Vagina (tissue), 2 donors: ENCODE results near the gene CAMK2N1. TPM values are rescaled to one million over a fixed set of nuclear protein-coding genes. Genes with fewer than 3 reads are reported as not detected.

Experiments used
- DNase-seq, 2 donors: peaks; one replicate each; pipeline ENCODE4 v3.0.0-alpha.2; 2017; ENCODE audit errors: extremely low spot score in 2 of 2
- H3K27ac ChIP-seq: fragments of 200-600 bp; sonication (generic); one replicate; pipeline ENCODE4 v1.5.1; 2019
- H3K27me3 ChIP-seq: fragments of 200-600 bp; sonication (generic); one replicate; pipeline ENCODE4 v1.5.1; 2019
- H3K36me3 ChIP-seq, 2 donors: fragments of 200-600 bp; sonication (generic); one replicate each; pipeline ENCODE4 v1.5.1; 2017 to 2019
- H3K4me1 ChIP-seq: fragments of 200-600 bp; sonication (generic); one replicate; pipeline ENCODE4 v1.5.1; 2019
- H3K4me3 ChIP-seq, 2 donors: fragments of 200-600 bp; sonication (generic); 1 replicate in 1 of 2; 2 replicates in 1 of 2; pipeline ENCODE4 v1.5.1; 2016 to 2019
- H3K9me3 ChIP-seq: fragments of 200-600 bp; sonication (generic); one replicate; pipeline ENCODE4 v1.5.1; 2019
- CTCF ChIP-seq, 3 experiments: fragments of 450-650 bp in 2 of 3; fragments of 200-600 bp in 1 of 3; sonication (generic) in 1 of 3; IDR thresholded peaks; one replicate each; pipeline ENCODE4 v1.5.1; 2017 to 2019; ENCODE audit warnings: antibody characterized with exemption in 3 of 3, mild to moderate bottlenecking in 2 of 3, moderate library complexity in 2 of 3
- POLR2A ChIP-seq, 2 donors: fragments of 450-650 bp; IDR thresholded peaks; one replicate each; pipeline ENCODE4 v1.6.1; 2017; ENCODE audit warnings: antibody characterized with exemption in 2 of 2, mild to moderate bottlenecking in 2 of 2, moderate library complexity in 2 of 2
- POLR2AphosphoS5 ChIP-seq, 2 donors: sonication (generic); formaldehyde crosslinking; IDR thresholded peaks; one replicate each; pipeline ENCODE4 v1.9.0; 2017; ENCODE audit warnings: antibody characterized with exemption in 2 of 2, mild to moderate bottlenecking in 2 of 2, low read depth in 1 of 2; ENCODE audit not compliant: insufficient read depth in 1 of 2
- intact Hi-C: fragments of 100-400 bp; cut with DNase I; formaldehyde crosslinking; loops from one replicate; pipeline ENCODE4 v1.15.1; 2023
- total RNA-seq: library from RNA; depleted of rRNA; stranded (reverse); fragments of >200 nt; gene quantifications from one replicate; pipeline ENCODE4 v1.2.3, GENCODE V29; 2016

CAMK2N1 gene
- total RNA-seq, 1 donor from 2014 or later: 18.9 TPM

GRCh38 chr1:20469406-20470076 lies 16.5 kb downstream of the CAMK2N1 start:
- H3K36me3 ChIP-seq: no peaks in the 10 kb centered on the region
- H3K4me3 ChIP-seq: no peak overlapping the region
- DNase-seq: no peak
- intact Hi-C loops: no loop called here
- no peaks in the 10 kb centered on the region for H3K9me3 ChIP-seq
- H3K27ac ChIP-seq: no peak overlapping the region
- H3K4me1 ChIP-seq: no peaks in the 10 kb centered on the region
- TF ChIP-seq CTCF (IDR thresholded peaks at IDR 0.05) (no peak), POLR2AphosphoS5 (IDR thresholded peaks at IDR 0.05; ENCODE audit: insufficient read depth in 1 of 2, low read depth in 1 of 2) (no peak), POLR2A (IDR thresholded peaks at IDR 0.05) (no peak)
- no peaks in the 10 kb centered on the region for H3K27me3 ChIP-seq

- H3K36me3 ChIP-seq: no peaks in the 10 kb centered on the region
- DNase-seq: no peak
- no peaks in the 10 kb centered on the region for H3K27me3 ChIP-seq
- no peak overlapping the region for H3K27ac ChIP-seq
- H3K4me3 ChIP-seq: no peak overlapping the region
- intact Hi-C loops: no loop called here
- no peaks in the 10 kb centered on the region for H3K4me1 ChIP-seq
- TF ChIP-seq POLR2A (IDR thresholded peaks at IDR 0.05): no peak
- TF ChIP-seq CTCF (IDR thresholded peaks at IDR 0.05): no peak
- no peak for TF ChIP-seq POLR2AphosphoS5 (IDR thresholded peaks at IDR 0.05; ENCODE audit: insufficient read depth in 1 of 2, low read depth in 1 of 2)
- H3K9me3 ChIP-seq: no peaks in the 10 kb centered on the region
These were observed 19.7 kb downstream of the CAMK2N1 start for GRCh38 chr1:20466273-20466672.

- Histone ChIP-seq H3K4me1 (no peaks in the 10 kb centered on the region), H3K36me3 (no peaks in the 10 kb centered on the region), H3K9me3 (no peaks in the 10 kb centered on the region), H3K27ac (no peak overlapping the region), H3K27me3 (no peaks in the 10 kb centered on the region), H3K4me3 (no peak overlapping the region)
- no peak for TF ChIP-seq POLR2A (IDR thresholded peaks at IDR 0.05)
- DNase-seq: no peak
- intact Hi-C loops: no loop called here
These were observed 20.8 kb downstream of the CAMK2N1 start for GRCh38 chr1:20465187-20465586.

- Histone ChIP-seq H3K27ac (no peak overlapping the region), H3K4me3 (no peak overlapping the region), H3K27me3 (no peaks in the 10 kb centered on the region), H3K4me1 (no peaks in the 10 kb centered on the region), H3K36me3 (no peaks in the 10 kb centered on the region), H3K9me3 (no peaks in the 10 kb centered on the region)
- intact Hi-C loops: loop anchor here (5.0 kb wide), 1 partner anchor 1366 kb away; no protein-coding TSS in a partner anchor
- TF ChIP-seq POLR2AphosphoS5 (IDR thresholded peaks at IDR 0.05; ENCODE audit: insufficient read depth in 1 of 2, low read depth in 1 of 2) (no peak), CTCF (IDR thresholded peaks at IDR 0.05) (no peak), POLR2A (IDR thresholded peaks at IDR 0.05) (no peak)
- no peak for DNase-seq
These were observed 22.5 kb downstream of the CAMK2N1 start for GRCh38 chr1:20463502-20463901.

GRCh38 chr1:20462397-20462796 lies 23.6 kb downstream of the CAMK2N1 start:
- Histone ChIP-seq H3K9me3 (no peaks in the 10 kb centered on the region), H3K4me1 (no peaks in the 10 kb centered on the region), H3K27ac (no peak overlapping the region), H3K36me3 (no peaks in the 10 kb centered on the region), H3K4me3 (no peak overlapping the region), H3K27me3 (no peaks in the 10 kb centered on the region)
- intact Hi-C loops: loop anchor here (5.0 kb wide), 1 partner anchor 1365 kb away; no protein-coding TSS in a partner anchor
- TF ChIP-seq POLR2A (IDR thresholded peaks at IDR 0.05) (no peak), CTCF (IDR thresholded peaks at IDR 0.05) (no peak), POLR2AphosphoS5 (IDR thresholded peaks at IDR 0.05; ENCODE audit: insufficient read depth in 1 of 2, low read depth in 1 of 2) (no peak)
- DNase-seq: no peak
